Cardiac fibroblast (primary cell): ENCODE data around the gene PANK3.

Source experiments
- DNase-seq, 2 donors: peaks; one replicate each; pipeline versions ENCODE4 v3.0.0 to v3.0.0-alpha.2; 2010; ENCODE audit warnings: low read depth in 2 of 2
- H3K4me3 ChIP-seq, 2 donors: replicated peaks in 1 of 2; 1 replicate in 1 of 2; 2 replicates in 1 of 2; pipeline ENCODE4 v1.5.1; 2011; ENCODE audit warnings: low read depth in 2 of 2, low read length in 2 of 2, mild to moderate bottlenecking in 2 of 2, moderate library complexity in 1 of 2
- TF ChIP-seq, protein P1 (sequence below): IDR thresholded peaks from one replicate; pipeline ENCODE4 v1.5.1; 2011; ENCODE audit warnings: low read depth, mild to moderate bottlenecking, low read length, inconsistent platforms

The PANK3 gene

DNA sequence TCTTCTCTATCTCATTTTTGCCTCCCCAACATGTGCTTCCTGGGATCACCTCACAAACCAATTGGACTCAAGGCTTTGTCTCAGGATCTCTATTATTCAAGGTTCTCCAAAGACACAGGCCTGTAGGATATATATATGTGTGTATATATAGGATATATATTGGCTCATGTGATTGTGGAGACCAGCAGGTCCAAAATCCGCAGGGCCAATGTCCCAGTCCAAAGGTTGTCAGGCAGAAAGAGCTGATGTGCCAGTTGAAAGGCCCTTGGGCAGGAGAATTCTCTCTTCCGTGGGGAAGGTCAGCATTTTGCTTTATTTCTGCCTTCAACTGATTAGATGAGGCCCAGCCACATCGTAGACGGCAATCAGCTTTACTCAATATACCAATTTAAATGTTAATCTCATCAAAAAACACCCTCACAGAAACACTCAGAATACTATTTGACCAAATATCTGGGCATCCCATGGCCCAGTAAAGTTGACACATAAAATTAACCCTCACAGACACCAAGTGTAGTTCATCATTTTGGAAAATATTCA, 51.3 kb downstream of the PANK3 start:
- no peak for DNase-seq
- H3K4me3 ChIP-seq, result no peak overlapping the region
- TF ChIP-seq, protein P1, sequence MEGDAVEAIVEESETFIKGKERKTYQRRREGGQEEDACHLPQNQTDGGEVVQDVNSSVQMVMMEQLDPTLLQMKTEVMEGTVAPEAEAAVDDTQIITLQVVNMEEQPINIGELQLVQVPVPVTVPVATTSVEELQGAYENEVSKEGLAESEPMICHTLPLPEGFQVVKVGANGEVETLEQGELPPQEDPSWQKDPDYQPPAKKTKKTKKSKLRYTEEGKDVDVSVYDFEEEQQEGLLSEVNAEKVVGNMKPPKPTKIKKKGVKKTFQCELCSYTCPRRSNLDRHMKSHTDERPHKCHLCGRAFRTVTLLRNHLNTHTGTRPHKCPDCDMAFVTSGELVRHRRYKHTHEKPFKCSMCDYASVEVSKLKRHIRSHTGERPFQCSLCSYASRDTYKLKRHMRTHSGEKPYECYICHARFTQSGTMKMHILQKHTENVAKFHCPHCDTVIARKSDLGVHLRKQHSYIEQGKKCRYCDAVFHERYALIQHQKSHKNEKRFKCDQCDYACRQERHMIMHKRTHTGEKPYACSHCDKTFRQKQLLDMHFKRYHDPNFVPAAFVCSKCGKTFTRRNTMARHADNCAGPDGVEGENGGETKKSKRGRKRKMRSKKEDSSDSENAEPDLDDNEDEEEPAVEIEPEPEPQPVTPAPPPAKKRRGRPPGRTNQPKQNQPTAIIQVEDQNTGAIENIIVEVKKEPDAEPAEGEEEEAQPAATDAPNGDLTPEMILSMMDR, result no peak

DNA sequence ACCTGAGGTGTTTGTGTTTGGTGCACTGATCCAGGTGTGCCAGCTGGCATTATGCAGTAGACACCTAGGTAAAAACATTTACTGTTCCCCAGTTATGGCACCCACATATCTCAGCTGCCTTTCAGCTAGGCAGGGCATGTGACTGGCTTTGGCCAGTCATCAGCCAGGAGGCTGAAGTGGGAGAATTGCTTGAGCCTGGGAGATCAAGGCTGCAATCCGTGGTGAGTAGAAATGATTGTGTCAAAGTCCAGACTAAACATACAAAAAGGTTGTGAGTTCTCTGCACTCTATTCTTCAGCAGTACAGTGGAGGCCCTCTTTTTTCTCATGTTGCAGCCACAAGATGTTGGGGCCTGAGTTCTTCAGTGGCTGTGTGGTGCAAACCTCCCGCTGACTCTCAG, 53.3 kb downstream of the PANK3 start:
- no peak overlapping the region for H3K4me3 ChIP-seq
- no peak for DNase-seq
- TF ChIP-seq, protein P1, result no peak

DNA sequence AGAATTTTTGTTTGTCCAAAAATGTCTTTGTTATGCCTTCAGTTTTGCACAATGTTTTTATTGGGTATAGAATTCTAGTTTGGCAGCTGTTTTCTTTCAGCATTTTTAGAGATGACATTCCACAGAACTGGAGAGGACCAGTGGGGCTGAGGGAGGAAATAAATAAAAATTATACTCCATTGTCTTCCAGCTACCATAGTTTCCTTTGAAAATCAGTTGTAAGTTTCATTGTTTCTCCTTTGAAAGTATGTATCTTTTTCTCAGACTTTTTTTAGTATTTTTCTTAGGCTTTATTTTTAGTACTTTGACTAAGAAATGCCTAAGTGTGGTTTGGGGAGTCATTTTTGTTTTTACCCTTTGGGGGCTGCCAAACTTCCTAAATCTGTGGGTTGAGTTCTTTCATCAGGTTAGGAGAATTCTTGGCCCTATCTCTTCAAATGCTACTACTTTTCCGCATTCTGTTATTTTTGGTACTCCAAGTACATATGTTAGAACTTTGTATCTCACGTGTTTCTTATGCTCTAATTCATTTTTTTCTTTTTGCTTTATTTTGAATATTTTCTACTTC, 65.2 kb downstream of the PANK3 start:
- DNase-seq, result peak in 1 of 2 donors; percentile 4
- no peak overlapping the region for H3K4me3 ChIP-seq
- TF ChIP-seq, protein P1, result no peak

DNA sequence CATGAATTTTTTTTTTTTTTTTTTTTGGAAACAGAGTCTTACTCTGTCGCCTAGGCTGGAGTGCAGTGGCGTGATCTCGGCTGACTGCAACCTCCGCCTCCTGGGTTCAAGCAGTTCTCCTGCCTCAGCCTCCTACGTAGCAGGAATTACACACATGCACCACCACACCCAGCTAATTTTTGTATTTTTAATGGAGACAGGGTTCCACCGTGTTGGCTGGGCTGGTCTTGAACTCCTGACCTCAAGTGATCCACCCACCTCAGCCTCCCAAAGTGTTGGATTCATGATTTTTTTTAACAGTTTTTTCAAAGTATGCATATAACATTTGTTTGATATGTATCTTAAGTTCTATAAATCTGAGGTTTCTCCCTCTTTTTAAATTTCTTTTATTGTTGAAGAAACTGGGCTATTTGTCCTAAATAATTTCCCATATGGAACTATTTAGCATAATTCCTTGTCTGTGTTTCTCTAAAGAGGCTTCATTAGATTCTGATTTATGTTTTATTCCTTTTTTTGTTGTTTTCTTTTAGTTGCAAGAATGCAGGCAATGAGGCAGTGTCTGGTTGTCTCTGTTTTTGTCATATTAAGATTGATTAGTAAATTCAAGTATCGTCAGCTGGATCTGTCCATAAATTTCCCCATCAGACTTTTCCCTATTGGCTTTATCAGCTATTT, 76.5 kb downstream of the PANK3 start:
- TF ChIP-seq, protein P1, result no peak
- no peak for DNase-seq
- no peak overlapping the region for H3K4me3 ChIP-seq
